H54 (cell line): ENCODE measurements around the gene ZNF821.
A peak's percentile ranks its signal among the peaks of the same experiment; 100 is the strongest.
"Not testable (repeated sequence)": the region's sequence is repeated elsewhere in the genome, so short reads cannot be mapped to it uniquely, and the experiment has no call there.

Experiments
- DNase-seq: peaks from one replicate; pipeline ENCODE4 v3.0.0; 2011; ENCODE audit warnings: low spot score, mixed read lengths; ENCODE audit not compliant: insufficient read length
- FAIRE-seq: peaks from 3 replicates; lab custom pipeline; 2011; peaks lifted over from hg19 to GRCh38; lab: Jason Lieb, UNC
- POLR2A ChIP-seq: IDR thresholded peaks from 2 replicates; pipeline ENCODE4 v1.6.1; 2011; ENCODE audit warnings: low read depth, mild to moderate bottlenecking, low read length

The ZNF821 gene

DNA sequence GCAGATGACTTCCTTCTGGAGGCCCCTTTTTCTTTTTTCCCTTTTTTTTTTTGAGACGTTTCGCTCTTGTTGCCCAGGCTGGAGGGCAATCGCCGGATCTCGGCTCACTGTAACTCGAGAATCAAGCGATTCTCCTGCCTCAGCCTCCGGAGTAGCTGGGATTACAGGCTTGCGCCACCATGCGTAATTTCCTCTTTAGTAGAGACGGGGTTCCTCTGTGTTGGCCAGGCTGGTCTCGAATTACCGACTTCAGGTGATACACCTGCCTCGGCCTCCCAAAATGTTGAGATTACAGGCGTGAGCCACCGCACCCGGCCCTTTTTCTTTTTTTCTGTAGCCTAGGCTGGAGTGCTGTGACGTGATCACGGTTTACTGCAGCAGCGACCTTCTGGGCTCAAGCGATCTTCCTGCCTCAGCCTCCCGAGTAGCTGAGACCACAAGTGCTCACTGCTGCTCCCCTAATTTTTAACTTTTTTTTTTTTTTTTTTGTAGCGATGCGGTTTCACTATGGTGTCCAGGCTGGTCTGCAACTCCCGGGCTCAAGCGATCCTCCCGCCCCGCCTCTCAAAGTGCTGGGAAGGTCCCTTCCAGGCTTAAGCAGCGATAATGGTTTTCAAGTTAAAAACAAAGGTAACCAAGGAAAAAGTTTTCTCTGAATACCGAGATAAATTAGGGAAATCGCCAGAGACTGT, 10.4 kb upstream of the ZNF821 start:
- no peak for TF ChIP-seq POLR2A
- no peak for FAIRE-seq
- no peak for DNase-seq

DNA sequence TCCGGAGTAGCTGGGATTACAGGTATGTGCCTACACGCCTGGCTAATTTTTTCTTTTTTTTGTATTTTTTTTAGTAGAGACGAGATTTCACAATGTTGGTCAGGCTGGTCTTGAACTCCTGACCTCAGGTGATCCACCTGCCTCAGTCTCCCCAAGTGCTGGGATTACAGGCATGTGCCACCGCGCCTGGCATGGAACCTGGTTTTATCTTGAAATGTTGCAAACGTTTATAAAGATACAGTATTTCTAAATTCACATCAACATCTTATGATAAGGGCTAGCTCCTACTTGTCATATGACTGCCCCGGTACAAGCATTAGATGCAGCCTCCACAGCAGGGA, 9.9 kb upstream of the ZNF821 start:
- no peak for TF ChIP-seq POLR2A
- DNase-seq (no peak), FAIRE-seq (no peak)

DNA sequence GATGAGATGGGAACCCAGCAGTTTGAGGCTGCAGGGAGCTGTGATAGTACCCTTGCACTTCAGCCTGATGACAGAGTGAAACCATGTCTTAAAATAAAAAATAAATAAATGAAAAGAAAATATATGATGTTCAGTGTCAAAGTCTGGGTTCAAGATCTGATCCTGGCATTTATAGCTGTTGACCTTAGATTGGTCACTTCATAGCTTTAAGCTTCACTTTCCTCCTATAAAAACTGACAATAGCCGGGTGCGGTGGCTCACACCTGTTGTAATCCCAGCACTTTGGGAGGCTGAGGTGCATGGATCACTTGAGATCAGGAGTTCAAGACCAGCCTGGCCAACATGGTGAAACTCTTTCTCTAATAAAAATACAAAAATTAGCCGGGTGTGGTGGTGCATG, 5.2 kb upstream of the ZNF821 start:
- DNase-seq, result no peak
- no peak for FAIRE-seq
- TF ChIP-seq POLR2A, result no peak

DNA sequence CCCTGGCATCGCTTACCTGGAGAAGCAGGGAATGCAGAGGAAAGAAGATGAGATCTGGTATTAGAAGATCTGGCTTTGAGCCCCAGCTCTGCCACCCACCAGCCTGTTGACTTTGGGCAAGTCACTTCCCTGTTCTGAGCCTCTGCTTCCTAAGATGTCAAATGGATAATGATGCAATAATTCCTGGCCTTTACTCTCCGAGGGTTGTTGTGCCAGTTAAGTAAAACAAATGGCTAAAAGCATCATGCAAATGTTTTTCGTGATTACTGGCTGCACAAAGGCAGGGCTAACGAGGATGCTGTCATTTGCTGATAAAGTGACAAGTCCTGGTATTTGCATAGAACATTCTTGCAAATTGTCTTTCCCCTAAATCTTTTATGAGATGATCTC, 1.3 kb upstream of the ZNF821 start:
- TF ChIP-seq POLR2A, result no peak
- no peak for FAIRE-seq
- DNase-seq, result no peak

DNA sequence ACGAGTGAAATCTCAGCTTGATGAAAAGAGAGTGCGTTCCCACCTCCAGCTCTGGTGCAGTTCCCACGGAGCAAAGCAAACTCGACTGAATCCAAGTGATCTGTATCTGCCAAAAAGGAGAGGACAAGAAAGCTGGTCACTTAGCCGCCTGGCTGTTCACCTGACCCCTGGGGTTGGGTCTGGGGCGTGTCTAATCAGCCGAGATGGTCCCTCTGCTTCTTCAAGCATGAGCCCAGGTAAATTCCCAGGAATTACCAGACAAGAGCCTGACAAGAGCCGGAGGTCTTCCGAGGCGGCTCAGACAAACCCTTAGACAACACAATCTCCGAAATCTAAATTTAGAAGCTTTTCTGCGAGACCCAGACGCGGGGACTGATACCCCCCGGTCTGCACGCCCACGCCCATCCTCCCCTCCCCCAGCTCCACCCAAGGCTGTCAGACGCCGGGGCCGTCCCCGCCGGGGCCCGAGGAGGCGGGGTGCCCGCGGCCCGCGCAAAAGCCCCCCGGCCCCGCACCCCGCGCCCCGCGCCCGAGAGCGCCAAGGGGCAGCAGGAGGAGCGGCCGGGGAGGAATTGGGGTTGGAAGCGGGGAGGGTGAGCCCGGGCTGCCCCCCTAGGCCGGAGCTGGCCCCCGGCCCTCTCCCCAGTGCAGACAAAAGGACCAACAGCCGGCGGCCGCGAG, 674 bp downstream of the ZNF821 start:
- FAIRE-seq (no peak), DNase-seq (peak; percentile 21)
- TF ChIP-seq POLR2A, result no peak

DNA sequence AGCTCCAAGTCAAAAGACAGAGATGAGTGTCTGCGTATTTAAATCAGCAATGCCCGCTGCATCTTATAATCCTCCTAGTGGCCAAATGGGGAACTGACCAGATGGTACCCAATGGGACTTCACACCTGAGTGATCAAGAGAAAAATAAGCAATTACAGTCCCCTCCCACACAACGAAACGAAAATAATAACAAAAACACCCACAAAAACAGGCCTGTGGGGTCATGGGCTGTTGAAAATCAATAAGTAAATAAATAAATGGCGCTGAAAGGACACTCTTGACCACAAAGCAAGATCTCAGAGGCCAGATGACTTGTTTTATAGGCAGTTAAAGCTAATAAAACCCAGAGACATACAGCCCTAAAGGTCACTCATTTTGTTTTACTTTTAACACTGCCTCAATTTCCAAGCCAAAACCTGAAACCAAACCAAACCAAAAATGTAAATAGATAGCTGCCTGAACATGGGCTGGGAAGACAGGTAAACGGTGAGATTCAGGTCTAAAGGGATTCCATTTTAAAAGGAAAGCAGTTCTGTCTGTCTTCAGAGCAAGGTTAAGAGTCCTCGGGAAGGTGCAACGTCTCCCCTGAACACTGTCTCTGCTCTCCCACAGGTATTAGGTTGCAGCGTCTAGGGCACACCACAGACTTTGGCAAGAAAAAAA, 1.3 kb downstream of the ZNF821 start:
- FAIRE-seq, result peak; percentile 43

DNA sequence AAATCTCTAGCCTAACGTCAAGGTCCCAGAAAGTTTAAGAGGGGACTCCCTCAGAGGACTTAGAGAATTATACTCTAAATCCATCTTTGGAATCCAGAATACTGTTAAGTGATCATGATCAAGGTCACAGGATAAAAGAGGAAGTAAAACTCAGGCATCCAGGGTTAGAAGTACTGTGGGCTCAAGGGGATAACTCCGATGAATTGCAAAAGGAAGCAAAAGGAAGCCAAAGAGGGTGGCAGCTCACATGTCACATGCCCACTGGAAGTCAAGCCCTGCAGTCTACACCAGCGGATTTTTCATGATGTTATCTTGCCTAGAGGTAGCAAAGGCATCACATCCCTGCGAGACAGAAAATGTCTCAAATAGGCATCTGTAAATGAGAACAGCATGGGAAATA, 3.8 kb downstream of the ZNF821 start:
- TF ChIP-seq POLR2A, result no peak
- FAIRE-seq (no peak), DNase-seq (no peak)

More for the DNA sequence above, 1.3 kb downstream of the ZNF821 start:
- DNase-seq, result peak; percentile 79
- no peak for TF ChIP-seq POLR2A

DNA sequence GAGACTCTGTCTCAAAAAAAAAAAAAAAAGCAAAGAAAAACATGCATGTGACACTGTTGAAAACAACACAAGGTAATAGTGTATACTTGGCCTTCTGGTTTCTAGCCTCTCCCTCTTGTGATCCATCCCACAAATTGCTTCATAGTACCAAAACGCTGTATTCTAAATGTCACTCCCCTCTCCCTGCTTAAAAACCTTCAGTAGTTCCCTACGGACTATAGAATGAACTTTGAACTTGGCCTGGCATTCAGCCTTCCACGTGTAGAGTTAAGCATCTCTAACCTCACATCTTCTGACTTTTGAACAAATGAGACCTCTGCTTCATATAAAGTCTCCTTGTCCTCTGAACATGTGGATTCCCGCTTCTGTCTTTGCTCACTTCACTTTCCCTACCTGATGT, 5.1 kb downstream of the ZNF821 start:
- no peak for DNase-seq
- FAIRE-seq, result no peak
- no peak for TF ChIP-seq POLR2A

DNA sequence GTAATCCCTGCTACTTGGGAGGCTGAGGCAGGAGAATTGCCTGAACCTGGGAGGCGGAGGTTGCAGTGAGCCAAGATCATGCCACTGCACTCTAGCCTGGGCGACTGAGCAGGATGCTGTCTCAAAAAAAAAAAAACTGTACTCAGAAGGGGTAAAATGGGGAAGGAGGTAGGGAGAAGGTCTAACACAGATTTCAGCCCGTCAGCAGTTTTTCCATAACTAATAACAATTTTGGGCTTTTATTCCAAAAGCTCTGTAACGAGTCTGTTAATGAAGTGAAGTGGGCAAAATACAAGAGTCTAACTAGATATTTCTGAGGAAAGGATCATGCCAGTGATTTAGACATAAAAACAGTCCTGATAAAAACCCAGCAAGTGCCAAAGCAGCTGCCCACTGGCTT, 10.8 kb downstream of the ZNF821 start:
- DNase-seq (no peak), FAIRE-seq (no peak)
- no peak for TF ChIP-seq POLR2A

DNA sequence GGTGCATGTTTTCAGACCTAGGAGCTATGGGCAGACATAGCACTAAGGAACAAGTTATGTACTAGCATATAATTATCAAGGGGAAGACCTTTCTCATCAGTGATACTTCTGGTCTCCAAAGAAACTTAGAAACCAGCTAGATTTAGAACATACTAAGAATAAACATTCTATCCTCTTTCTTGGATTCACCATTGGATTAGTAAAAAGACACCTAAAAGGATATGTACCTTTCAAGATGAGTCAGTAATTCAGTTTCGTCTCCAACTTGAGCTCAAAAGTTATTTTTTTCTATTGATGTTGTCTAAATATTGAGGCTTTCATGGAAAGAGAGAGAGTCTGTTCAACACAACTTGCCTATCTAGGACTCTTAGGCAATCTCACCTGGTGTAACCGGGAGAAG, 13.2 kb downstream of the ZNF821 start:
- FAIRE-seq, result no peak
- no peak for DNase-seq
- no peak for TF ChIP-seq POLR2A

DNA sequence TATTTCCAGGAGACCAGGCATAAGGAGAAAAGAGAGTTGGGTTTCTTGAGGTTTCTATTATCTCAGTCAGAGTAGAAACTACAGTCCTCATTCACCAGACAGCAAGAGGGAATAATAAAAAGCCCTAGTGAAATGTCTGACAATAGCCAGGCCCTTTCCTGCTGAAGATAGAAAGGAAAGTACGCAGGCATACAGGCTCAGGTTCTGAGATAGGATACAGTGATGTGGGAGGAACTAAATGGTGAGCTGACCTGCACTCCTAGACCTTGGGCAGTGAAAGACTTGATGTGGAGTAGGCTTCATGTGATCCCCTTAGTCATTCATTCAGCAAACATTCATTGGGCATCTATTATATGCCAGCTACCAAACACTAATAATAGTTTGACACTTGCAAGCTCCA, 14.9 kb downstream of the ZNF821 start:
- no peak for FAIRE-seq
- no peak for DNase-seq
- TF ChIP-seq POLR2A, result no peak

DNA sequence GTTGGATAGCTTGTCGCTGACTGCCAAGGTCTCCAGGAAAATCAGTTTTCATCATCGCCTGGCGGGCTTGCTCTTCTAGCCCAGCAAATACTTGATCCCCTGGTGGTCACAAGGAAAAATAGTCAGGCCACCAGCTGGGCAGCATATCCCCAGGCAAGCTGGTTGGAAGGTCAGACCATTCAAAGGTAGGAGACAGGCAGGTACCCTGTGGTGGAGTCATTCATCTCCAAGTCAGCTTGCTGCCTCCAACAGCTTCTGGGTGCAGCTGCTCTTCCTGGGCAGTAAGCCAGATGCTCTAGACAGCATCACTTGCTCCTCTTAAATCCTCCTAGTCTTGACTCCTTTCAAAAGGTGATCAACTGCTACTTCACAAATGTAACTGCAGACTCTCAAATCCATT, 16.0 kb downstream of the ZNF821 start:
- no peak for DNase-seq
- no peak for FAIRE-seq
- TF ChIP-seq POLR2A, result no peak

DNA sequence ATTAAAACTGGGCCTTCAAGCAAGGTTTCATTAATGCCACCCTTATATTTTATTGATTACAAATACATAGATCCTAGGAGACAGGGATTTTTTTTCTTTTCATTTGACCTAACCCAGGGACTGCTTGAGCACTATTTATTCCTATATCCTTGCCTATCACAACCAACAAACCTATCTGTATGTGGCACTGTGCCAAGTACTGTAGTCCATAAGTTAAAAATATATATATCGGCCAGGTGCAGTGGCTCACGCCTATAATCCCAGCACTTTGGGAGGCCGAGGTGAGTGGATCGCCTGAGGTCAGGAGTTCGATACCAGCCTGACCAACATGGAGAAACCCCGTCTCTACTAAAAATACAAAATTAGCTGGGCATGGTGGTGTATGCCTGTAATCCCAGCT, 16.8 kb downstream of the ZNF821 start:
- DNase-seq, FAIRE-seq: not testable (repeated sequence)

DNA sequence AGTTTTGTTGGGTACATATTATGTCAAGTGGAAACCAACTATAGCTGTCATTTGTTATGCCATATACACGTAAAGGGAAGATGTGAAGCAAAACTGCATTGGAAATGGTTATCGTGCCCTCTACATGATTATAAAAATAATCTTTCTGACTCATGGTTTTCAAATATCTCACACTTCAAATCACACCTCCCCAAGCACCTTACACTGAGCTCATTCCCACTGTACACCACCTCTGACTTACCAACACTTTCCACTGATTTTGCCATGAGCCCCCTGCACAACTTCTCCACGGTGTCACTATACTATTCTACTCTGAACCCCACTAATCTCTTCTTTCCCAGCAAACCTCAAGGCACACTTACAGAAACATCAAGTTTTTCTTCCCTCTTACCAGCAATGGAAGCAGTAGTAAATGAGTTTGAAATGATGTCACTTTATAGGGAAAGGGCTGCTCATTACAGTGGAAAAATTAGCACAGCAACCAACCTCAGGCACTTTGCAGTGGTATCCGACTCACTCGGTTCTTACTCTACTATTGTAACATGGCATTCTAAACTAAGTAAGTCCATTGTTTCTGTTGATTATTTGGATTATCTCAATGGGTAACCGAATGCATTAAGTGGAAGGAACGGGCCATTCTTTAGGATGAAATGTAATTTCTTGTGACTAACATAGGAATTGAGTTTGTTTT, 18.7 kb downstream of the ZNF821 start:
- no peak for TF ChIP-seq POLR2A
- DNase-seq (no peak), FAIRE-seq (no peak)

DNA sequence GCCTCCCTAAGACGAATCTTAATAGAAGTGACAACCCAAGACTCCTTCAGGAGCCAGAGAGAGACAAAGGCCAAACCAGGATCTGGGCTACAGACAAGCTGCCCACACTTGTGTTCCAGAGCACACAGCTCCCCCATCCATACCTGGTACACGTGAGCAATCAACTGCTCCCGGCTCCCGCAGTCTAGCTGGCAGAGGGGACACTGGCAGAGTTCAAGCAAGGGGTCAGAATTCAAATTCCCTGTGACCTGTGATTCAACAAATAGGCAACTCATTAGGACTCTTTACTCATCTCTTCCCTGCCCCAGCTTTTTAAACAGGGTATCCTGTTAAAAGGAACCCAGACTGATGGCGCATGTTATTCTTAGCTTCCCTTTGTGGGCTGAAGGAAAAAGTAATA, 20.0 kb downstream of the ZNF821 start:
- no peak for TF ChIP-seq POLR2A
- DNase-seq, result no peak
- no peak for FAIRE-seq
